Ramos (cell line): ENCODE results near the gene RASAL1.

ENCODE experiments used
- in situ Hi-C: fragments of 300-500 bp; cut with MboI; formaldehyde crosslinking; loops from one replicate; pipeline ENCODE4 v1.14.3; 2022; ENCODE audit warnings: low sequenced_read_pairs; ENCODE audit not compliant: unreplicated experiment

Gene RASAL1

DNA sequence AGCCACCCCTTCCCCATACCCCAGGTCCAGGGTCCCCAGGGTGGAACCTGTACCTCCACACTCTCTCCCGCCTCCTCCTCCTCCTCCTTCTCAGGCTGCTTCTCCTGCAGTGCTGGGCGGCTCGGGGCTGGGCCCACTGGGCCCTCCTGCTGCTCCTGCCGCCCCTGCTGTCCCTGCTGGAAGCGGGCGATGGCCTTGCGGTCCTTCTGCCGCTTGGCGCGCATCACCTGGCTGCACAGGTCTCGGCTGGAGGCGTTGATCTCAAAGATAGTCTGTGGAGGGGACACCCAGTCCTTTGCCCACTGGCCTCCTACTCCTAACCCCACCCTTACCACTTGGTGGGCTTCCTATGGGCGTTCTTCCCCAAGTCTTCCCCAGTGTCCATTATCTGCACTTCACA is 28.5 kb upstream of the RASAL1 start:
- in situ Hi-C loops = no loop called here

- in situ Hi-C loops = no loop called here
Measured at GRCh38 chr12:113163030-113163360, 27.4 kb upstream of the RASAL1 start.

GRCh38 chr12:113162102-113163029 is 26.8 kb upstream of the RASAL1 start:
- in situ Hi-C loops = no loop called here

DNA sequence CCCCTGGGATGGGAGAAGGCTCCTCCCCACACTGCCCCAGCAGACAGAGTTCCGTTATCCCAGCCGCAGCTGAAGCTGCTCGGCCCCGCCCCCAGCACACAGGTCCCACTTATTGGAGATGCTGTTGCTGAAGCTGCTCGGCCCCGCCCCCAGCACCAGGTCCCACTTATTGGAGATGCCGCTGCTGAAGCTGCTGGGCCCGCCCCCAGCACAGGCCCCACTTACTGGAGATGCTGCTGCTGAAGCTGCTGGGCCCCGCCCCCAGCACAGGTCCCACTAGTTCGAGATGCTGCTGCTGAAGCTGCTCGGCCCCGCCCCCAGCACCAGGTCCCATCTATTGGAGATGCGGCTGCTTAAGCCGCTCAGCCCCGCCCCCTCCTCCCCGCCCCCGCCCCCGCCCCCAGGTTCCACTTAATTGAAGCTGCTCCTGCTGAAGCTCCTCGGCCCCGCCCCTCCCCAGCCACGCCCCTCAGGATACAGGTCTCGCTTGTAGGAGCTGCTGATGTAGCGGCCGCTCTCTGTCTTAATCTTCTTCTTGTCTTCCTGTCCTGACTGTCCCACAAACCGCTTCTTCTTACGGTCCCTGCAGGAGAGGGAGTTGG is 26.0 kb upstream of the RASAL1 start:
- in situ Hi-C loops = no loop called here

DNA sequence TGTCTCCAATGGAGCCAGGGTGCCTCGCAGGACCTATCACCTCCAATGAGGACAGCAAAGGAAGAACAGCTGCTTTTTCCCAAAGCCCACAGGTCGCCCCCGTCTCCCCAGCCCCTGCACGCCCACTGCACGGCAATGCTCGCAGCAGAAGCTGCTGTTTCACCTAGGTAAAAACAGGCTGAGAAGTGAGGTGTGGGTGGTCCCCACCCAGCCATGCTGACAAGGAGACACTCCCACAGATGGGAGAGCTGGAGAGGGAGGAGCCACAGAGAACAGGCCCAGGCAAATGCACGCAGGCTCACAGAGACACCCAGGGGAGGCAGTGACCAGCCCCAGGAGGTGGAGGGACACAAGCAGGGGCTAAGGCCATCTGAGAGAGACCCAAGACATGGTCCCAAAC is 24.4 kb upstream of the RASAL1 start:
- in situ Hi-C loops = loop anchor here (10.0 kb wide), 1 partner anchor 255 kb away; the partner anchor contains the start of gene OAS1

GRCh38 chr12:113158439-113159203 is 23.1 kb upstream of the RASAL1 start:
- in situ Hi-C loops = loop anchor here (10.0 kb wide), 1 partner anchor 254 kb away; the partner anchor contains the start of gene OAS1

- in situ Hi-C loops = loop anchor here (10.0 kb wide), 1 partner anchor 253 kb away; the partner anchor contains the start of gene OAS1
Measured at GRCh38 chr12:113157218-113157859, 21.8 kb upstream of the RASAL1 start.

DNA sequence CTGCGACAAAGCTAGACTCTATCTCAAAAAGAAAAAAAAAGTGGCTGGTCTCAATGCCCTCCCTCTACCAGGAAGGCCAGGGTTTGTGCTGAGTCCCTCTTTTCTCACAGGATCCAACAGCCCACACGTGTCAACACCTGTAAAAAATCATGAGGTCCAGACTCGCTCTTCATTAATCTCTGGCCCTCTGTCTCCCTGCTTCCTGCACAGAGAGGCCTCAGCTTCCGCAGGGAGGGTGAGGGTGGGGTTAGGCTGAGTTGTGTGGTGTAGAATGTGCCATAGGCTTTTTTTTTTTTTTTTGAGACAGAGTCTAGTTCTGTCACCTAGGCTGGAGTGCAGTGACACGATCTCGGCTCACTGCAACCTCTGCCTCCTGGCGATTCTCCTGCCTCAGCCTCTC is 20.1 kb upstream of the RASAL1 start:
- in situ Hi-C loops = loop anchor here (10.0 kb wide), 1 partner anchor 251 kb away; the partner anchor contains the start of gene OAS1

GRCh38 chr12:113155060-113155459 is 19.5 kb upstream of the RASAL1 start:
- in situ Hi-C loops = loop anchor here (10.0 kb wide), 1 partner anchor 250 kb away; the partner anchor contains the start of gene OAS1

DNA sequence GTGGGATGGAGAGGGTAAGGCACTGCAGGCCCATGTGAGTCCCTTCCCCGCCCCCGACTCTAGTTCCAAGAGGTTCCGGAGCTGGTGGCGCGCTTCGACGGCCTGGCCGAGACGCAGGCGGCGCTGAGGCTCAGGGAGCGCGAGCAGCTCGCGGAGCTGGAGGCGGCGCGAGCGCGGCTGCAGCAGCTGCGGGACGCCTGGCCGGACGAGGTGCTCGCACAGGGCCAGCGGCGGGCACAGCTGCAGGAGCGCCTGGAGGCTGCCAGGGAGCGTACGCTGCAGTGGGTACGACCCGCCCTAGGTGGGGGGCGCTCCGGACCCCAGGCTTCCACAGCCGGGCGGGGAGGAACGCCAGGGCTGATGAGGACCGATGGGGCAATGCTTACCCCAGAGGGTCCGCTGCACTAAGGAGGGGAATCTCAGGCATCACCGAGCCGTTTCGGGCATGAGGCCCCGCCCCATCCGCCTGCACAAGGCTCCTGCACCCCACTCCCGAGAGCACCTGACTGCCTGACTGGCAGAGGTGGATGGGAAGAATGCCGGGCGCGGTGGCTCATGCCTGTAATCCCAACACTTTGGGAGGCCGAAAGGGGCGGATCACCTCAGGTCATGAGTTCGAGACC is 18.9 kb upstream of the RASAL1 start:
- in situ Hi-C loops = loop anchor here (10.0 kb wide), 1 partner anchor 250 kb away; the partner anchor contains the start of gene OAS1

DNA sequence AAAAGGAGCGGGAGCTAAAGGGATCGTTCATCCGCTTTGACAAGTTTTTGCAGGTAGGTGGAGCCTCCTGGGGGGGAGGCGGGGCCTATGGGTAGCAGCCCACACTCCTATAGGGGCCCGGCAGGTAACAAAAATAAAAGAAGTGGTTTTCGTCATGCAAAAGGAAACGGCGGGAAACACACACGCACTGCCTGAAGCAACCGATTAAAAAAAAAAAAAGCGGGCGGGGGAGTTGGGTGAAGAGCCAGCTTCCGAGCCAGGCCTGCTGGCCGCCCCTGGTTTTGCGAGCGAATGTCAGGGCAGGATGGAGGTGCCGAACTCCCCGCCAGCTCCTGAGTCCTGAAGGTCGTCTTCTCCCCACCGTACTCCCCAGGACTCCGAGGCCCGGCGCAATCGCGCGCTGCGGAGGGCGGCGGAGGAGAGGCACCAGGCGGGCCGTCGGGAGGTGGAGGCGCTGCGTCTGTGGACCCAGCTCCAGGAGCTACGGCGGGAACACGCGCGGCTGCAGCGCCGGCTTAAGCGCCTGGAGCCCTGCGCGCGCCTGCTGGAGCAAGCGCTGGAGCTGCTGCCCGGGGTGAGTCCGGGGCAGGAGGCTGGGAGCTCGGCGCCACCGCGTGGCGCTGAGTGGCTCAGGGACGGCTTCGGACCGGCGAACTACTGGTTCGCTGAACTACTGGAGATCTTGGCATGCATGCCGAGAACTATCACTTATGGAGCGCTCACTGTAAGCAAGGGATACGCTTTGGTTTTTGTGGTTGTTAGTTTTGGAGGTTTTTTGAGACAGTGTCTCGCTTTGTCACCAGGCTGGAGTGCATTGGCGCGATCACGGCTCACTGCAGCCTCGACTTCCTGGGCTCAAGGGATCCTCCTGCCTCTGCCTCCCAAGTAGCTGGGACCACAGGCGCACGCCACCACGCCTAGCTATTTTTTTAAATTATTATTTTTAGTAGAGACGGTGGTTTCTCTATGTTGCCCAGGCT is 17.6 kb upstream of the RASAL1 start:
- in situ Hi-C loops = loop anchor here (10.0 kb wide), 1 partner anchor 248 kb away; the partner anchor contains the start of gene OAS1

GRCh38 chr12:113152196-113152834 is 16.8 kb upstream of the RASAL1 start:
- in situ Hi-C loops = loop anchor here (10.0 kb wide), 1 partner anchor 248 kb away; the partner anchor contains the start of gene OAS1

DNA sequence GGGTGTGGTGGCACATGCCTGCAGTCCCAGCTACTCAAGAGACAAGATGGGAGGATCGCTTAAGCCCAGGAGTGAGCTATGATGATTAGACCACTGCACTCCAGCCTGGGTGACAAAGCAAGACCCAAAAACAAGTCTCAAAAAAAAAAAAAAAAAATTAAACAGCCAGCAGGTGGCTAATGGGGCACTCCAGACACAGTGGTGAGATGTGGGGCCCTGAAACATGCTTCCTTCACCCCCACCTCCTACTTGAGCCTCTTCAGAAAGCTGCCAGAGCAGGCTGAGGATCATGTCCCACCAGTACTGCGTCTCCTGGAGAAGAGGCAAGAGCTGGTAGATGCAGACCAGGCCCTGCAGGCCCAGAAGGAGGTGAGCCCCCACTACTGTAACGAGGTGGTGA is 16.1 kb upstream of the RASAL1 start:
- in situ Hi-C loops = loop anchor here (10.0 kb wide), 1 partner anchor 247 kb away; the partner anchor contains the start of gene OAS1

DNA sequence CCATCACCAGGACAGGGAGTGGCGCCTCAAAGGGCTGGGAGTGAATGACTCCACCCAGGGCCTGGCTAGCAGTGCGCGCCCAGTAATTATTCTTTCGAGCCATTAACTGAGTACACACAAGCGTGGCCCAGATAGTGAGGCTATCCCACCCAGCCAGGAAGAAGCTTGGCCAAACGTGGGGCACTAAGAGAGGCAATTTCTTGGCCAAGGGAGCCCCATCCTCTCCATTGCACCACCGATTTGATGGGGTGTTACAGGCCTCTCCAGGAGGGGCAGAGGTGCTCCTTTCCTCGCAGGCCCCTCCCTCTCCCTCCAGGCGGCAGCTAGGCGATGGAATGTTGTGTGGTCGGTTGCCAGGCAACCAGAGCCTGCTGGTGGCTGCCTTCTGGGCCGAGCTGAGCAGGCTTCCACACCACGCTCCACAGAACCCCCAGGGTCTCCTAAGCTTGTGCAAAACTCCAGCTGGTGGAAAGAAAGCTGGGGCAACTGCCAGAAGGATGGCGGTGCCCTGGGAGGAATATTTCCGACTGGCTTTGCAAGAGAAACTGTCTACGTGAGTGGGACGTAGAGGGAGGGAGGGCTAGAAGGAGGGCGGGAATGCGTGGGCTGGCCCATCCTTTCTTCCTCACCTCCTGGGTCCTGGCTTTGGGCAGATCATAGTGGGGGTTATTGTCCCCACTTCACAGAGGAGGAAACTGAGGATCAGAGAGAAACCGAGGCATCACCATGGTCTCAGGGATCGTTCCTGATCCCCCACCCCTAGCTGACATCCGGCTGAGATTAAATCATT is 14.0 kb upstream of the RASAL1 start, which contains the start of gene CFAP73:
CFAP73 (plus strand) TSS at position 364 of the 790 bp plus-strand sequence; CDS start at position 498, 134 bp downstream.
- in situ Hi-C loops = loop anchor here (10.0 kb wide), 1 partner anchor 245 kb away; the partner anchor contains the start of gene OAS1

DNA sequence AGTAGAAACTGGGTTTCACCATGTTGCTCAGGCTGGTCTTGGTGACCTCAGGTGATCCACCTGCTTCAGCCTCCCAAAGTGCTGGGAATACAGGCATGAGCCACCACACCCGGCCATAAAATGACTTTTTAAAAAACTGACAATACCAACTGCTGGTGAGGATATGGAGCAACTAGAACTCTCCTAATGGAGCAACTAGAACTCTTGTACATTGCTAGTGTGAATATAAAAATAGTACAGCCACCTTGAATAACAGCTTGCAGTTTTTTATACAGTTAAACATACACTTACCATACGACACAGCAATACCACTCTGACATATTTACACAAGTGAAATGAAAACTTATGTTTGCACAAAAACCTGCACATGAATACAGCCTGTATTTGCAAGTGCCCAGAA is 11.4 kb upstream of the RASAL1 start:
- in situ Hi-C loops = no loop called here

GRCh38 chr12:113145720-113146551 is 10.4 kb upstream of the RASAL1 start:
- in situ Hi-C loops = no loop called here
